ENCODE results near the gene AFF3.

Gene AFF3

DNA sequence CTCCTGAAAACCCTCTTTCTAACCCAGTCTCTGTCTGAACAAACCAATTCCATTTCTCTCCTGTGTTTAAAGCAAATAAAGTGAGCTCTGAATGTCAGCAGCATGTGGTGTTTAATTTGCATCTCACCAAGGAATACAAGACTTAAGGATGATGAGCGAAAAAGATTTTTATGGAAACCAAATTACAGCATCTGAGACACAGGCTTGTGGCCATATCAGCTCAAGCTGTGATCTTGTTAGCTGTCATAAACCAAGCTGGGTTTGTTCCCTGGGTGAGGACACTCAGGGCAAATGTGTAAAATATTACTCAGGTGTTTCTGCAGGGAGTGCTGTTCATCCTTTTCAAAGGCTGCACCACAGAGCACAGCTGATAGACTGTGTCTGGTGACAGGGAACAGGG is 523.2 kb downstream of the AFF3 start:
- no peak for DNase-seq

DNA sequence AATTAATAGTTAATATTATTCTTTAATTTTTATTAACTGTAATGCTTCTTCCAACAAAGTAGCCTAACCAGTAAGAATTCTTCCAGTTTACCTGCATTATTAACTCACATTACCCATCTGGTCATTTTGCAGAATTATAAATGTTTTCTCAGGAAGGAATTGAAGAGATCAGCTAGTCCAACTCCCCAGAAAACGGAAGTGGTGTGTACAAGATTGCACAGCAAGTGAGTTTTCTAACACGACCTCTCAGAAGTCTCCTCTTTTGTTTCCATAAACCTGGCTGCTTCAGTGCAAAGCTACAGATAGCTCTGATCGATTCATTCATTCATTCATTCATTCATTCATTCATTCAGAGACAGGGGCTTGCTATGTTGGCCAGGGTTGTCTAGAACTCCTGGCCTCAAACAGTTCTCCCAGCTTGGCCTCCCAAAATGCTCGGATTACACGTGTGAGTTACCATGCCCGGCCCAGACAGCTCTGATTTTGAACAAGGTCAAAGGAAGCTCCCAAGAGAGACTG is 523.8 kb downstream of the AFF3 start:
- DNase-seq: no peak

DNA sequence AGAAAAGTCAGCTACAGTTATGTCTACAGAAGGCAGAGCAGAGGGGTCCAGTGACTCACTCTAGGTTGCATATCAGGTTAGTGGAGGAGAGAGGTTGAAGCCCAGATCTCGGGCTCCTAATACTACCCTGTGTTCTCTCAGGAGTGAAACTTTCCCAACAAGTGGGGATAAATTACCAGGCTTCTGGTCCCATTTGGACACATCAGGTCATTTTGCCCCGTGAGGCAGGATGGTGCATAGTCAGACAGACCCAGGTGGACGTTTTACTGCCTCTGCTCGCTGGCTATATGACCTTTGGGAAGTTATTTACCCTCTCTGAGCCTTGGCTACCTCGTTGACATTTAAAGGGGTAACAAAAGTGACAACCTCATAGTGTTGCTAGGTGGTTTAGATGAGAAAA is 524.6 kb downstream of the AFF3 start:
- no peak for DNase-seq

DNA sequence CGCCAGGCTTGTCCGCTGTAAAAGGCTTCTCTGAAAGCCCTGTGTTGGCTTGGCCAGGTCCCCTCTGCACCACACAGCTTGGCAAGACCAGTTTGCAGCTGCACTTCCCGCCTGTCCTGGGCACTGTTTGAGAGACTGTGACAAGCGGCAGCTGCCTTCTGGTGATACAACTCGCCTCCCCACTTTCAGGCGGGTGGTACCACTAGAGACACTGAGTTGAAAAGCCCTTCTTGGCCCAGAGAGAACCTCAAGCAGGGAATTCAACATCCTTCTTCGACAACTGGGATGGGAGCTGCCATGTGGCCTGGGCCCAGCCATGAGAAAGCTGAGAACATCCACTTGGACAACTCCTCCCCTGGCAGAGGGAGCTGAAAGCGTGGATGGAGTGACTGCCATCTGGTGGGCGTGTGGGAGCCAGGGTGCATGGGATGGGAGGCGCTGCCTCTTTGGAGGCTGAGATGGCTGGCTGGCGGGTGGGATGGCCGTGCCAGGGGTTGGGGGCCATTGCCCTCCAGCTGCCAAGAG is 527.1 kb downstream of the AFF3 start:
- no peak for DNase-seq

DNA sequence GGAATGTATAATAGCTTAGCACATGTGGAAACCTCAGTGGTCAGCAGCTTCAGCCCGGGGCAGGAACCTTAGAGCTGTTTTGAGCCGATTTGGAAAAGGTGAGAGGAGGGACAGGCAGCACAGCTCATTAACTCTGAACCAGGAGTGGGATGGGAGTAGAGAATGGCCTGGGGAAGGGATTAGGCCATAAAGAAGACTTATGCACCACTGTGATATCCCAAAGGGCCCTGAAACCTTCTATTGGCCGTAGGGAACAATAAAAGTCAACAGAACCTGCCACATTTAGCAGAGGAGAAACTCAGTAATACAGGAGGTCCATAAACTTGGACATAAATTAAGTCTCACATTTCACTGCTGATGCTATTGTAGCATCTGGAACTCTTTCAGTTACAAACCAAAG is 528.4 kb downstream of the AFF3 start:
- no peak for DNase-seq

DNA sequence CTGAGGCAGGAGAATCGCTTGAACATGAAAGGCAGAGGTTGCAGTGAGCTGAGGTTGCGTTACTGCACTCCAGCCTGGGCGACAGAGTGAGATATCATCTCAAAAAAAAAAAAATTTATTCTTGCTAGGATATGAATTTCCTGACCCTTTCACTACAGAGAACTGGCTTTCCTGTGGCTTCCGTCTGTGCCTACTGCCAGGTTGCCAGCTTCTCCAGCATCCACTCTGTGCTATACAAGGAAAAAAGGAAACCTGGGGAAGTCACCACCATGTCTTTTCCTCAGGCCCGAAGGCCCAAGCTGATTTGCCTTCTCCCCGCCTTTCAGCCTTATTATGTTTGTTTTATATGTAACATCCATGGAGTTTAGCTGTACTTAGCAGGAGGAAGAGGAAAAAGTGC is 530.6 kb downstream of the AFF3 start:
- no peak for DNase-seq

DNA sequence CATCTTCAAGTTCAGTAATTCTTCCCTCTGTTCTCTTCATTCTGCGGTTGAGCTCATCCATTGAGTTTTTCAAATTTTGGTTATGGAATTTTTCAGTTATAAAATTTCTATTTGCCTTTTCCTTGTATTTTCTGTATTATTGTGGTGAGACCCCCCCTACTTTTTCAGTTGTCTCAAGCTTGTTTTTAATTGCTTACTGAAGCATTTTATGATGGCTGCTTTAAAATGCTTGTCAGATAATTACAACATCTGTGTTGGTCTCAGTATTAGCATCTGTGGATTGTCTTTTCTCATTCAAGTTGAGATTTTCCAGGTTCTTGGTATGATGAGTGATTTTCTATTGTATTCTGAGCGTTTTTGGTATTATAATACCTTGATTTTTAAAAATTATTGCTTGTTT is 531.4 kb downstream of the AFF3 start:
- DNase-seq: no peak

DNA sequence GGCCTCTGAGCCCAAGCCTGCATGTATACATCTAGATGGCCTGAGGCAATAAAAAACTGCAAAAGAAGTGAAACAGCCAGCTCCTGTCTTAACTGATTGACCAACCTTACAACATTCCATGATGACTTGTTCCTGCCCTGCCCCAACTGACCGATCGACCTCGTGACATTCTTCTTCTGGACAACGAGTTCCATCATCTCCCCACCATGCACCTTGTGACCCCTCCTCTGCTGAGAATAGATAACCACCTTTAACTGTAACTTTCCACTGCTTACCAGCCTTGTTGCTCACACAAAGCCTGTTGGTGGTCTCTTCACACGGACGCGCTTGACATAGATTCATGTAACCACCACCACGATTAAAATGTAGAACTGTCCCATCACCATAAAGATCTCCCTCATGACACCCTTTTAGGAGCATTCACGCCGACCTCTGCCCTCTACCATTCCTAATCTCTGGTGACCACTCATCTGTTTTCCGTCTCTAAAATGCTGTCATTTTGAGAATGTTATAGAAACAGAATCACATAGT is 532.5 kb downstream of the AFF3 start:
- no peak for DNase-seq

DNA sequence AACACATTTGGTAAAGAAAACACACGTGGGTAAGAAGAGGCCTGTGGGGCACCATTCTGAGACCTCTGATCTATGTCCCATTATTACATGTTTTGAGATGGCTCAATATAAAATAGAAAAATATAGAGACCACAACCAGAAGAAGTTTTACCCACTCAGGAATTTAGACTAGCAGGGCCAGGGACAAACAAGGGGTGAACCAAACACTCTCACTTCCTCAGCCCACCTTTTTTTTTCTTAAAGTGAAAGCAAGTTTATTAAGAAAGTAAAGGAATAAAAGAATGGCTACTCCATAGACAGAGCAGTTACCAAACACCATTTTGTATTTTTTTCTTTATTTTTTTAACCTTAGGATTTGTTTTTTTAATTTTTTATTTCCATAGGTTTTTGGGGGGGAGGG is 533.5 kb downstream of the AFF3 start:
- no peak for DNase-seq

DNA sequence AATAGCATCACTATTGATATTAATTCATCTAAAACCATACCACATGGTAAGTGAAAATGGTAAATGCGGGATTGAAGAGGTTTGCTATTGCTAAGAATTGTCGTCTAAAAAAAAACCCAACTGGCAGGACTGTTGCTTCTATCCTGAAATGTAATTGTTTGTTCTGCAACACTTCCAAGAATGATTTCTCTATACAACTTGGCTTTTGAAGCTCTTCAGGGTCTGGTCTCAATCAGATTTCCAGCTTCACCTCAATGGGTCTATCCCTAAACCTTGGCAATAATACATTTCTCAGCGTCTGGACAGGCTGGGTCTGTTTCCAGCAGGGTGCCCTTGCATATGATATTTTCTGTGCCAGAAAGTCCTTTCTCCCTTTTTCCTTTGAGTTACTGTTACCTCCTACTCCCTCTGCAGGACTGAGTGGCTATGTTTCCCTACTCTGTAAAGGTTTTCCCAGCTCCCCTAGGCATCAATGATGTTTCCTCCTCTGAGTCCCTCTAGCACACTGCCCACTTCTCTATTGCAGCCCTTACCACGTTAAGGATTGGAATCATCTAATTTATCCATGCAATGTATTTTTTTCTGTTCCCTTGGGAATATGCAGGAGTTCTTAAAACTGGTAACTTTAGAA is 534.4 kb downstream of the AFF3 start:
- DNase-seq: no peak

DNA sequence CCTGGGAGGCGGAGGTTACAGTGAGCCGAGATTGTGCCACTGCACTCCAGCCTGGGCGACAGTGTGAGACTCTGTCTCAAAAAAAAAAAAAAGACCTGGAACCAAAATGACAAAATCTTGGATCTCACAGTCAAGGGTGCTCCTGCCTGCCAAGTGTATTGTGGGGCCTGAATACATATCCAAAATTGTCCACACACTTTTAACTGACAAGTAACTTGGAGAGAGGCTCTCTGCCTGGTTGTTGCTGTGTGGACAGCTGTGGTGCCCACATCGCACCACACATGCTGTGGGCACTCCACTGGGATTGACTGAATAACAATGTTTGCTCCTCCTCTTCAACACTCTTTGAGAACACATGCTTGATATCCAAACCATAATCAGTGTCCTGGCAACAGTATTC is 534.9 kb downstream of the AFF3 start:
- DNase-seq: no peak

DNA sequence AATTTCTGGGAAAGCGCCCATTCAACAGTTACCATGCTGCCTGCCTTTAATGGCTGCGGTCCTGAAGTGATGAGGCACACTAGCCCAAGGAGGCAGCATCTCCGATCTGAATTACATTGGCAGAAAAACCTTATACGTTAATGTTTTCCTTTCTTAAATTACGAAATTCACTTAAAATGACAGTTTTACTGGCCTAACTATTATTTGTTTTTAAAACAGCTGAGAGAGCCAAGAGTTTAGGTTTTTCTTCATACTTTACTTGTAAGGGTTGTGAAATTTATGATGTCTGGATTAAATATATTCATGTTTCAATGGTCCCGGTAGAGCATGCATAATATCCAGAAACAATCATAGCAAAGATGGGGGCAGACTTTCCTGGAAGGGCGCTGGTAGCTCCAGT is 537.4 kb downstream of the AFF3 start:
- no peak for DNase-seq

DNA sequence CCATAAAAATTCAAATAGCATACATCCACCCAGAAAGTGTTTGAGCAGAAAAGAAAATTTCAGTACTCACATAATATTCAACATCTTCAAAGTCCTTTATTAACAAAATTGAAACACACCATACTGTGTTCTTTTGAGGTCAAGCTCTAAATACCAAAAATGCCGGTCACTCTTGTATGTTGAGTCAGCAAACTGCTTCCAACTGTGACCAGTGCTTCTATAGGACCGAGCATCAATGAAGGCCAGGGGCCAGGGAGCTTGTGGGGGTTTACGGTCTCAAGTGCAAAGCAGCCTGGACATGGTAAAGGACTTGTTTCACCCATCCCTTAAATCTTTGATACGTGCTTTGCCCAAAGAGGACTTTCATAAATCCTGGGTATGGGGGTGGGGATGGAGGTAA is 539.9 kb downstream of the AFF3 start:
- DNase-seq: no peak

DNA sequence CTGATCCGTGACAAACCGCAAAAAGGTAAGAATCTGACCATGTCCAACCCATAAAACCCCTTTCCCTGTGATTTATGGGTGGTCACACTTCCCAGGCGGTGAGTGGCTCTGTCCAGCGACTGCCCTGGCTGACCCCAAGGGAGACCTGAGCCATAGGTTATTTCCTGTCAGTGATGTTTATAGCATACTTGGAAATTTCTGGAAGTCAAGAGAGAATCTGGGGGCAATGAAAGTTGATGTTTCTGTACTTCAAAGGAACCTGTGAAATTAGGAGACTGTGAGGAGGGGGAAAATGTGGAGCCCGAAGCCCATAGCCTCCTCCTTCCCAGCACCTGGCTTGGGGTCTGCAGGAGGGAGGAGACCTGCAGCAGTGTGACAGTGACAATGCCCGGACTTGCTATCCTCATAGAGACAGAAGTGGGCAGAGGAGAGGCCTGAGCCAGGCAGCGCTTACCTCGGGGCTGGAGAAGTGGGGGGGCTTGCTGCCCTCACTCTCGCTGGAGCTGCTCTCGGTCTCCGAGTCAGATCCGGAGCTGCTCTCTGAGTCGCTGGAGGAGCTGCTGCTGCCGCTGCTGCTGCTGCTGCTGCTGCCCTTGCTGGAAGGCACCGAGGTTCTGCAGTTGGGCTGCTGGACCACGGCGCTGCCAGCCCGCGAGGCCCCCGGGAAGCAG is 541.3 kb downstream of the AFF3 start:
- DNase-seq: no peak

DNA sequence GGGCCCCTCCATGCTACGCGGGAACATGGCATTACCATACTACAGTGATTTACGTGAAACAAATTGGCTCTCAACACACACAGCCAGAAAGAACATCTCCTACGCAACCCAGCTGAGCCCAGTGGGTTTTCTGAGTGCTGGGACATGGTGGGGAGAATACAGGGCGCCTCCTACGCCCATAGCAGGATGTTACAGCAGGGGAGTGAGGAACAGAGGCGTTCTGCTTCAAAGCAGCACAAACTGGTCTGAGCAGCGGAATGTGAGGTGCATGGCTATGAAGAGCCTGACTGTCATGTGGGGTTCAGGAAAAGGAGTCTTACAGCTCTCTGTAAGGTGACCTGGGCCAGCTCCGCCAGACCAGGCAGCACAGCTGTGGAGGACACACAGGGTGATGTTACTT is 543.9 kb downstream of the AFF3 start:
- DNase-seq: no peak

DNA sequence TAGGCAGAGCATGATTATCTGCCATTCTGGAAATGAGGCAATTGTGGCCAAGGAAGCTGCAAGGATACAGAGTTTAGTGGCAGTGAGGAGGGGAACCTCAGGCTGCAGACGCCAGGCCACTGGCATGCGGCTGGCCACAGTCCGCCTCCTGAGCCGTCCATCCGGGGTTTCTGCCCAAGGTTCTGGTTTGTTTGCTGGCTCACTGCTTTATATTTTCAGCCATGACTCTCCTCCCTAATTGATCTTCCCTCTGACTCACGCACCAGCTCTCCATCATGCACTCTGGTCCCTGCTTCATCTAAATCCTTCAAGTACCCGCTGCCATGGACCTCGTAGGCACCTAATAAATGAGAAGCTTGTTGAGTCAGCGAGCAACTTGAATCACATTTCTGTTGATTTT is 544.8 kb downstream of the AFF3 start:
- no peak for DNase-seq

DNA sequence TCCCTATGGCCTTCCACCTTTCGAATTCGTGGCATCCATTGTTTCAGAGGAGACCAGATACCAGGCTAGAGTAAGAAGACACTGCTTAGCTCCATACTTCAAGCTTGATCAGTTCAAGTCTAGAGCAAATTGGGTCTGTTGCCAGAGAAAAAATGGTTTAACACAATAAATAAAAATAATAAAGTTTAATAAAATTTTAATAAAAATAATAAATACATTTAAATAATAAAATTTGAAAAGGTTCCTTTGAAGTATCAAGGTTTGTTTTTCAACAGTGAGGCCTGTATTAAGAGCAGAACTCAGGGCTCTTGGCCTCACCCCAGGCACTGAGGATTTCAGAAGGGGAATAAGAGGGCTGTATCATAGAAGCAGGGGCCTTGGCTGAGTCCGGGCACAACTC is 547.0 kb downstream of the AFF3 start:
- DNase-seq: no peak

DNA sequence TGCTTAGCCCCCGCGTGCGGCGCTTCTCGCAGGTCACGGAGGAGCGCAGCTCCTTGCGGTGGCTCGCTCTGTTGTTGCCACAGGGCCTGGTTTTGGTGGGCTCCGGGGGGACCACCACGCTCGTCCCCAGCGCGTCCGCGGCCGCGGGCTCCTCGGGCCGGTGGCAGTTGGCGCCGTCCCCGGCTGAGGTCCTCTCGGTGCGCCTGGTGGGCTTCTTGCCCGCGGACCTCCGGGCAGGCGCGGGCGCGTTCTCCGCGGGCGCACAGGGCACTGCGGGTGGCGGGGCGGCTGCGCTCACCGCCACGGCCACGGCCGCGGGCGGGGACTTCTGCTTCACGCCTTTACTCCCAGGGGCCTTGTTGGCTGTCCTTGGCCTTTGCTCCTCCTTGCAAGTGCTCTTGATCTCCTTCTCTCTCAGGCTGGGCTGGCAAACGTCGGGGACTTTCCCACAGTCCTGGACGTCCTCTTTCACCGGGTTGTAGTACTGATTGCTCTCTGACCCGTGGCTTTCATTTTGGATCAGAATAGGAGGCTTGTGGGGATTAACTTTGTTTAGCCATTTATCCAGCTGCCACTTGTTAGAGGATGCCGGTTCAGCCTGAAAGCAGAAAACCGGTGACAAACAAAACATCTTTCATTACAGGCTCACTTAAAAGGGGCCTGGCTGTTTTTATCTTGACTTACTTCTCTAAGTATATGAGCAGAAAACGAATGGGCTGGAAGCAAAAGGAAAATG is 548.5 kb downstream of the AFF3 start:
- no peak for DNase-seq

DNA sequence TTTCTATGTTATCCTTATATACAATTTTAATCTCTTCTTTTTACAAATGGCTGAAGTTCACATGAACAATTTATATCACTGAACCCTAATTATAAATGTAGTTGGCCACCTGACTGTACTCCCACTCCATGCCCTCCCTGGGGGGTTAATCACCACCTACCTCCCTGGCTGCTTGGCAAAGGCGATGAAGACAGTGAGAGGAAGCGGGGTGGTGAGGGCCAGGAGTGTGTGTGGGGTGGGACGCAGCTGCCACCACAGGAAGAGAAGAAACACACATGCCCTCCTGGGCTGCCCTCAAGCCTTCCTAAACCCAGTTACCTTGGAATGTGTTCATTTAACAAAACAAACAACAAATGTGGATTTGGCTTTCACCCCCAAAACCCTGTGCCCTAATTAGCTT is 565.6 kb downstream of the AFF3 start:
- DNase-seq: no peak

DNA sequence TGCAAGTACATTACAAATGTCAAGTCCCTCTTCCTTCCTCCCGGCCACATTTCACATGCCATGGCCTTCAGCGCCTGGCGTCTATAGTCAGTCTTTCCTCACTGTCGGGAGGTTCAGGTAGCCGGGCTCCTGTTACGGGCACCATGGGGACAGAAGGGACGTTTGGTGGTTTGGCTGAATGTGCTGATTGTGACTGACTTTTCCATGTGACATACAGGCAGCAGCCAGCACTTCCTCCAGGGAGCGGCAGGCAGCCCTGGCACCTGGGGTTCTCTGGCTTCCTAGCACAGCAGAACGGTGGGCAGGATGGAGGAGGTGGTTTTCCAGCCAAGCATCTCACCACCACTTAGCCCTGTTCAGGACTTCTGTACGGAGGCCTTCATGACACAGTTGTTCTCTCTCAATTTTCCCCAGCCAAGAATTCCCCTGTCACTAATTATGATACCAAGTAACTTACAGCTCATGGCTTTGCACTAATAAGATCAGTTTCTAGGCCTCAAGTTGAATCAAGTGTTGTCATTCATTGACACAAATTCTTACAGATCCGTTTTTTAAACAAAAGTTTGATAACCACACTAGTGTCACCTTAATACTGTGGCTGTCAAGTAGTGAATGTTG is 568.6 kb downstream of the AFF3 start:
- no peak for DNase-seq

DNA sequence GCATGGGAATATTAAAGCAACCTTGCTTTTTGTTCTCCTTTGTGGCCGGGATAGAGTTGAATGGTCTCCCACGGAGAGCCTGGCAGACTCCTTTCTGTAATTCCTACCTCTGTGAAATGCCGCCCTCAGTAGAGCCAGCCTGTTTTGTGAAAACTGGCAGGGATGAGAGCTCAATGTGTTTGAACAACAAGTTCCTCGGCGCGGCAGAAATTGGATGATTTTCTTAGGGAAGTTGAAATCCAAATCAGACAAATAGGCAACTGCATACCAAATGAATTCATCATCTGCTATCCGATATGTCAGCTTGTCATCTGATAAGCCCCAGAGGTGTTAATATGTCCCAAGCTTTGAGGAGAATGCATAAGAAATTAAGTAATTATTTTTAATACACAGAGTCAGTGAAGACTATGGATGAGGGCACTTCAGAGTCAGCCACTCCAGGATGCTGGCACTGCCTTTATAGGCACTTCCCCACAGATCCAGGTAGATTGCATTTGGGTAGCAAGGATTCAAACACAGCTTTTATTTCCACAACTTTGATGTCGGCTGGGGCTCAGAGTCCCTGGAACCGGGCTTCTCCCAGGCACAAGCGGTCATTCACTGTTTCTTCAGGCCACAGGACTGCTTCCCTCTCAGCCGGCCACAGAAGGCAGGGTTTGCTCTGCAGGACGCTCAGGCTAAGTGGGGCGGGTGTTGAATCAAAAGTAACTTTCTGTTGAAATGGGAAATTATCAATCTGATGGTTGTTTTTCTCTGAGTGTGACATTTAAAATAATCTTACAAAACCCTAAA is 569.8 kb downstream of the AFF3 start:
- DNase-seq: no peak

DNA sequence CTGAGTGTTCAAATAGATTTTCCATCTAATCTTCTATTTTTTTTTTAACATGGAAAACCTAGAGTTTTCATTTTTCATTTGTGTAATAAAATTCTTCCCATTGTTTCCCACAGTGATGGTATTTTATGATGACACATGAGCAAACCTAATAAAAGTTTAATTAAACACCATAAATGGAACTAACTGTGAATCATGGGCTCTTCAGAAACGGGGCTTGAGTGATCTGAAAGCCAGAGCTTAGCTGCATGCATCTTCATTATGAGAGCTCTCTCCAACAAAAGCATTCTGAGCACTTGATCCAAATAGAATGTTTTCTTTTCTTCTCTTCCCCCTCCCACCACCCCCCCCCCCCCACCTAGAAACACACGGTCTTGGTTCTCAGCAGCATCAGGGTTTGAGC is 570.4 kb downstream of the AFF3 start:
- no peak for DNase-seq

All from NK-92 treated with Interleukin-12 subunit alpha and Interleukin-12 subunit beta, amount 100 ng/mL, for 24 hours (cell line).